Memory B cell (primary cell): Measurements from ENCODE around the gene RPP25L.
A peak's percentile ranks its signal among the peaks of the same experiment; 100 is the strongest.

ENCODE experiments used
- ATAC-seq: fragments of 150-1000 bp; cut with Tn5 transposase; 2 replicates; pipeline ENCODE4 v1.10.0; 2021; ENCODE audit warnings: low read depth, mild to moderate bottlenecking, moderate library complexity
- DNase-seq, 2 donors: peaks; one replicate each; pipeline ENCODE4 v3.0.0; 2022; ENCODE audit warnings: low spot score in 2 of 2
- H3K27ac Mint-ChIP-seq: one replicate; pipeline ENCODE4 v1.8.0; 2022; ENCODE audit warnings: mild to moderate bottlenecking, moderate library complexity, mixed read lengths
- H3K27me3 Mint-ChIP-seq: one replicate; pipeline ENCODE4 v1.8.0; 2022; ENCODE audit warnings: mixed read lengths
- H3K36me3 Mint-ChIP-seq: one replicate; pipeline ENCODE4 v1.8.0; 2022; ENCODE audit warnings: mild to moderate bottlenecking, mixed read lengths
- H3K4me1 Mint-ChIP-seq: one replicate; pipeline ENCODE4 v1.8.0; 2022; ENCODE audit warnings: mixed read lengths
- H3K4me3 Mint-ChIP-seq: one replicate; pipeline ENCODE4 v1.8.0; 2022; ENCODE audit warnings: mild to moderate bottlenecking, moderate library complexity, mixed read lengths
- H3K9me3 Mint-ChIP-seq: one replicate; pipeline ENCODE4 v1.8.0; 2022; ENCODE audit warnings: mixed read lengths

Gene RPP25L

GRCh38 chr9:34630402-34631154 lies 18.7 kb upstream of the RPP25L start:
- Mint-ChIP-seq H3K4me3 (peak overlapping the region; percentile 24), H3K27me3 (peaks cover 22% of the 10 kb centered on the region), H3K9me3 (no peaks in the 10 kb centered on the region), H3K4me1 (peaks cover 15% of the 10 kb centered on the region), H3K36me3 (peaks cover 5% of the 10 kb centered on the region), H3K27ac (no peak overlapping the region)
- DNase-seq (no peak), ATAC-seq (no peak)

GRCh38 chr9:34629491-34629808 lies 17.6 kb upstream of the RPP25L start:
- Mint-ChIP-seq H3K4me1 (peaks cover 15% of the 10 kb centered on the region), H3K27me3 (peaks cover 25% of the 10 kb centered on the region), H3K27ac (no peak overlapping the region), H3K36me3 (peaks cover 2% of the 10 kb centered on the region), H3K9me3 (no peaks in the 10 kb centered on the region), H3K4me3 (peak overlapping the region; percentile 88)
- ATAC-seq (no peak), DNase-seq (no peak)

- Mint-ChIP-seq H3K9me3 (no peaks in the 10 kb centered on the region), H3K36me3 (peaks cover 2% of the 10 kb centered on the region), H3K4me1 (peaks cover 14% of the 10 kb centered on the region), H3K27ac (no peak within 1 kb of the TSS), H3K4me3 (peak within 1 kb of the TSS; percentile 88), H3K27me3 (peaks cover 25% of the 10 kb centered on the region)
- ATAC-seq: peak; percentile 83
- DNase-seq: peak in 1 of 2 donors; percentile 42
These were observed 17.0 kb upstream of the RPP25L start, which contains the start of gene ARID3C for GRCh38 chr9:34628656-34629490. Gene ARID3C, minus strand, starts transcription at chr9:34629066. Its CDS starts 1,052 bp downstream, at chr9:34628014.

GRCh38 chr9:34627716-34628655 lies 16.1 kb upstream of the RPP25L start:
- ATAC-seq: no peak
- no peak for DNase-seq
- peaks cover 2% of the 10 kb centered on the region for H3K36me3 Mint-ChIP-seq
- peak overlapping the region; percentile 82 for H3K4me3 Mint-ChIP-seq
- H3K9me3 Mint-ChIP-seq: no peaks in the 10 kb centered on the region
- H3K27ac Mint-ChIP-seq: no peak overlapping the region
- peaks cover 30% of the 10 kb centered on the region for H3K27me3 Mint-ChIP-seq
- H3K4me1 Mint-ChIP-seq: peaks cover 17% of the 10 kb centered on the region

- Mint-ChIP-seq H3K9me3 (no peaks in the 10 kb centered on the region), H3K36me3 (peaks cover 2% of the 10 kb centered on the region), H3K27me3 (peaks cover 35% of the 10 kb centered on the region), H3K4me3 (no peak overlapping the region), H3K27ac (no peak overlapping the region), H3K4me1 (peaks cover 26% of the 10 kb centered on the region)
- ATAC-seq (no peak), DNase-seq (no peak)
These were observed 13.2 kb upstream of the RPP25L start for GRCh38 chr9:34625186-34625486.

GRCh38 chr9:34624475-34625185 lies 12.7 kb upstream of the RPP25L start:
- no peaks in the 10 kb centered on the region for H3K9me3 Mint-ChIP-seq
- H3K4me3 Mint-ChIP-seq: no peak overlapping the region
- H3K27ac Mint-ChIP-seq: no peak overlapping the region
- H3K36me3 Mint-ChIP-seq: peaks cover 2% of the 10 kb centered on the region
- H3K4me1 Mint-ChIP-seq: peaks cover 29% of the 10 kb centered on the region
- peaks cover 35% of the 10 kb centered on the region for H3K27me3 Mint-ChIP-seq
- DNase-seq (no peak), ATAC-seq (no peak)

GRCh38 chr9:34623374-34624235 lies 11.7 kb upstream of the RPP25L start:
- H3K27me3 Mint-ChIP-seq: peaks cover 31% of the 10 kb centered on the region
- no peaks in the 10 kb centered on the region for H3K9me3 Mint-ChIP-seq
- peak overlapping the region; percentile 53 for H3K4me3 Mint-ChIP-seq
- H3K36me3 Mint-ChIP-seq: peaks cover 2% of the 10 kb centered on the region
- peaks cover 32% of the 10 kb centered on the region for H3K4me1 Mint-ChIP-seq
- no peak for ATAC-seq
- DNase-seq: no peak
- H3K27ac Mint-ChIP-seq: no peak overlapping the region

- Mint-ChIP-seq H3K9me3 (no peaks in the 10 kb centered on the region), H3K4me3 (peak within 1 kb of the TSS; percentile 95), H3K27me3 (peaks cover 16% of the 10 kb centered on the region), H3K27ac (peak within 1 kb of the TSS; percentile 54), H3K36me3 (peaks cover 15% of the 10 kb centered on the region), H3K4me1 (peaks cover 25% of the 10 kb centered on the region)
- peak; percentile 71 to 86 for DNase-seq
- peak; percentile 99 for ATAC-seq
These were observed 8.4 kb upstream of the RPP25L start, which contains the start of gene DCTN3 for GRCh38 chr9:34620061-34620994. Gene DCTN3, minus strand, starts transcription at chr9:34620495. Its CDS starts 31 bp downstream, at chr9:34620464.

- Mint-ChIP-seq H3K36me3 (peaks cover 15% of the 10 kb centered on the region), H3K9me3 (no peaks in the 10 kb centered on the region), H3K27me3 (no peaks in the 10 kb centered on the region), H3K4me3 (no peak overlapping the region), H3K4me1 (peaks cover 23% of the 10 kb centered on the region), H3K27ac (no peak overlapping the region)
- DNase-seq (no peak), ATAC-seq (no peak)
These were observed 3.2 kb upstream of the RPP25L start for GRCh38 chr9:34615132-34615531.

GRCh38 chr9:34612788-34613390 lies 992 bp upstream of the RPP25L start:
- Mint-ChIP-seq H3K9me3 (no peaks in the 10 kb centered on the region), H3K27me3 (no peaks in the 10 kb centered on the region), H3K4me1 (peaks cover 12% of the 10 kb centered on the region), H3K27ac (peak overlapping the region; percentile 89), H3K36me3 (peaks cover 13% of the 10 kb centered on the region), H3K4me3 (peak overlapping the region; percentile 90)
- peak; percentile 48 for ATAC-seq
- peak; percentile 69 to 74 for DNase-seq

- Mint-ChIP-seq H3K27me3 (no peaks in the 10 kb centered on the region), H3K4me1 (peaks cover 12% of the 10 kb centered on the region), H3K9me3 (no peaks in the 10 kb centered on the region), H3K4me3 (peak overlapping the region; percentile 90), H3K27ac (peak overlapping the region; percentile 89), H3K36me3 (peaks cover 2% of the 10 kb centered on the region)
- DNase-seq: no peak
- ATAC-seq: peak; percentile 1
These were observed 566 bp downstream of the RPP25L start for GRCh38 chr9:34611251-34611810.
